Smooth muscle cell (in vitro differentiated cells): ENCODE measurements around the gene USP10. TPM values are rescaled to one million over a fixed set of nuclear protein-coding genes. Genes with fewer than 3 reads are reported as not detected.
A peak's percentile ranks its signal among the peaks of the same experiment; 100 is the strongest.

ENCODE experiments used
- DNase-seq: peaks from one replicate; lab custom pipeline; 2025; ENCODE audit not compliant: unreplicated experiment; lab: John Stamatoyannopoulos, UW
- H2AFZ ChIP-seq: fragments of 200-600 bp; sonication (generic); 2 replicates; pipeline ENCODE4 v1.6.0; 2016; ENCODE audit warnings: antibody characterized with exemption, low read depth, mild to moderate bottlenecking
- H3F3A ChIP-seq: fragments of 200-600 bp; sonication (generic); 2 replicates; pipeline ENCODE4 v1.6.0; 2017; ENCODE audit warnings: antibody characterized with exemption, low read depth
- H3K27ac ChIP-seq: fragments of 200-600 bp; sonication (generic); 2 replicates; pipeline ENCODE4 v1.5.1; 2016; ENCODE audit warnings: low read depth, mild to moderate bottlenecking
- H3K27me3 ChIP-seq: fragments of 200-600 bp; sonication (generic); 2 replicates; pipeline ENCODE4 v1.6.1; 2016; ENCODE audit warnings: low read depth, mild to moderate bottlenecking
- H3K36me3 ChIP-seq: fragments of 200-600 bp; sonication (generic); 2 replicates; pipeline ENCODE4 v1.5.1; 2016; ENCODE audit warnings: low read depth
- H3K4me1 ChIP-seq: fragments of 200-600 bp; sonication (generic); 2 replicates; pipeline ENCODE4 v1.5.1; 2016; ENCODE audit warnings: low read depth
- H3K4me2 ChIP-seq: fragments of 200-600 bp; sonication (generic); 2 replicates; pipeline ENCODE4 v1.6.0; 2016; ENCODE audit warnings: mild to moderate bottlenecking
- H3K4me3 ChIP-seq: fragments of 200-600 bp; sonication (generic); 2 replicates; pipeline ENCODE4 v1.5.1; 2016; ENCODE audit warnings: mild to moderate bottlenecking
- H3K79me2 ChIP-seq: fragments of 200-600 bp; sonication (generic); 2 replicates; pipeline ENCODE4 v1.6.0; 2016; ENCODE audit warnings: low read depth, mild to moderate bottlenecking
- H3K9ac ChIP-seq: fragments of 200-600 bp; sonication (generic); 2 replicates; pipeline ENCODE4 v1.6.0; 2016; ENCODE audit warnings: low read depth
- H3K9me3 ChIP-seq: fragments of 200-600 bp; sonication (generic); replicated peaks from 2 replicates; pipeline ENCODE4 v1.5.1; 2016; ENCODE audit warnings: low read depth
- H4K20me1 ChIP-seq: fragments of 200-600 bp; sonication (generic); 2 replicates; pipeline ENCODE4 v1.6.0; 2016; ENCODE audit warnings: low read depth
- whole genome bisulfite sequencing: methylation state at CpG from one replicate; pipeline ENCODE4 v1.1.7; 2016; ENCODE audit warnings: low lambda C conversion rate; 5-methylcytosine and 5-hydroxymethylcytosine counted together
- polyA plus RNA-seq: library from polyadenylated mRNA; unstranded; fragments of >200 nt; fragmentation: Nextera tagmentation; extraction: Ambion mirVana; gene quantifications from 2 replicates; pipeline ENCODE4 v1.2.1, GENCODE V29; 2016
- total RNA-seq: library from RNA; depleted of rRNA; stranded (reverse); fragments of >200 nt; gene quantifications from 2 replicates; pipeline ENCODE4 v1.2.3, GENCODE V29; 2014
- TF ChIP-seq, protein P1 (sequence below): fragments of 200-600 bp; sonication (generic); IDR thresholded peaks from 2 replicates; pipeline ENCODE4 v1.5.1; 2017; ENCODE audit warnings: borderline replicate concordance, mild to moderate bottlenecking, antibody characterized with exemption; ENCODE audit not compliant: insufficient read depth, poor library complexity, severe bottlenecking

The USP10 gene
- total and polyA plus RNA-seq, 2 experiments from 2014 or later: 52.5 to 56.1 TPM

DNA sequence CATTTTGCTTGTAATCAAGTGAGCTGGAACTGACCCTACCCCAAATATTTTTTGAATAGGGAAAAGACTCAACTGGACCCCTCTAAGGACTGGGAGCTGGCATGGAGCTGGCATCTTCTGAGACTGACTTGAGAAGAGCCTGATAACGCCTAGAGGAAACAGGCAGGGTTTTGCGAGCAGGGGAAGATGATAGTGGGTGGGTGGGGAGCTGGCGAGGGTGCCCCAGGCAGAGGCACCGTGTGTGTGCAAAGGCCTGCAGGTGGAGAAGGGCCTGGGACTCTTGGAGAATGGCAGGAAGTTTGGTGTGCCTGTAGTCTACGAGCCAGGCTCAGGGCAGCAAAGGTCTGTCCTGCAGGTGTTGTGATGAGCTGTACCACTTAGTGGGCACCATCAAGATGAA, 124.1 kb downstream of the USP10 start:
- H2AFZ ChIP-seq: no peak overlapping the region
- peaks cover 50% of the 10 kb centered on the region for H3F3A ChIP-seq
- peaks cover 70% of the 10 kb centered on the region for H3K79me2 ChIP-seq
- TF ChIP-seq, protein P1, sequence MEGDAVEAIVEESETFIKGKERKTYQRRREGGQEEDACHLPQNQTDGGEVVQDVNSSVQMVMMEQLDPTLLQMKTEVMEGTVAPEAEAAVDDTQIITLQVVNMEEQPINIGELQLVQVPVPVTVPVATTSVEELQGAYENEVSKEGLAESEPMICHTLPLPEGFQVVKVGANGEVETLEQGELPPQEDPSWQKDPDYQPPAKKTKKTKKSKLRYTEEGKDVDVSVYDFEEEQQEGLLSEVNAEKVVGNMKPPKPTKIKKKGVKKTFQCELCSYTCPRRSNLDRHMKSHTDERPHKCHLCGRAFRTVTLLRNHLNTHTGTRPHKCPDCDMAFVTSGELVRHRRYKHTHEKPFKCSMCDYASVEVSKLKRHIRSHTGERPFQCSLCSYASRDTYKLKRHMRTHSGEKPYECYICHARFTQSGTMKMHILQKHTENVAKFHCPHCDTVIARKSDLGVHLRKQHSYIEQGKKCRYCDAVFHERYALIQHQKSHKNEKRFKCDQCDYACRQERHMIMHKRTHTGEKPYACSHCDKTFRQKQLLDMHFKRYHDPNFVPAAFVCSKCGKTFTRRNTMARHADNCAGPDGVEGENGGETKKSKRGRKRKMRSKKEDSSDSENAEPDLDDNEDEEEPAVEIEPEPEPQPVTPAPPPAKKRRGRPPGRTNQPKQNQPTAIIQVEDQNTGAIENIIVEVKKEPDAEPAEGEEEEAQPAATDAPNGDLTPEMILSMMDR: no peak
- no peak overlapping the region for H3K9ac ChIP-seq
- no peaks in the 10 kb centered on the region for H3K36me3 ChIP-seq
- peak overlapping the region; percentile 66 for H3K4me3 ChIP-seq
- DNase-seq: no peak
- H3K27ac ChIP-seq: peak overlapping the region; percentile 95
- H4K20me1 ChIP-seq: peaks cover 40% of the 10 kb centered on the region
- peaks cover 18% of the 10 kb centered on the region for H3K4me1 ChIP-seq
- H3K9me3 ChIP-seq: no peaks in the 10 kb centered on the region
- H3K27me3 ChIP-seq: no peaks in the 10 kb centered on the region
- peak overlapping the region; percentile 97 for H3K4me2 ChIP-seq
- WGBS: 71% methylated on average over 4 of the region's 5 CpGs

DNA sequence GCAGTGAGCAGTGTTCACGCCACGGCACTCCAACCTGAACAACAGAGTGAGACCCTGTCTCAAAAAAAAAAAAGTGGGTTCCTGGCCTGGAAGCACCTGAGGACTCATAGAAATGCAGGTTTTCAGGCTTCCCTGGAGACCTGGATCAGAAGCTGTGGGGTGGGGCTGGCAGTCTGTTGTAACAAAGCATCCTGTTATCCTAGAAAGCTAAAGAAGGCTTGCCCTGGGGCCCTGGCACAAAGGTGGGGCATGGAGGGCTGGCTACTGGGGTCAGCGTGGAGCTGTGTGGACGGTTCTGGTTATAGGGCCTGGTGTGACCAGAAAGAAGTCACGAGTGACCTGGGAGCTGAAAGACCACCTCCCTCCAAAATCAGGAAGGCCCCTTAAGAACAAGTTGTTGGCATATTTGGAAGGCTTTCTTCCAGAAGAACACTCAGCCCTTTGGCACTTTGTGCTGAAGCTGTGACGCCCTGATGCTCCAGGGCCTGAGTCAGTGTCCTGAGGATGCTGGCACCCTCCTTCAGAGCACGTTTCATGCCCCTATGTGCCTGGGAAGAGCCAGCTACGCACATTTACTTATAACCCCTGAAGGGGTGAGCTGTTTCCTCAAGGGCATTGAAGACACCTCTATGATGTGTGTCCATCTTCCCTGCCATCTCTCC, 126.2 kb downstream of the USP10 start:
- H3K4me1 ChIP-seq: peaks cover 26% of the 10 kb centered on the region
- H3K79me2 ChIP-seq: peaks cover 75% of the 10 kb centered on the region
- H3K27ac ChIP-seq: peak overlapping the region; percentile 95
- H3K36me3 ChIP-seq: no peaks in the 10 kb centered on the region
- peak overlapping the region; percentile 59 for H3K9ac ChIP-seq
- H3K4me3 ChIP-seq: no peak overlapping the region
- H3F3A ChIP-seq: peaks cover 65% of the 10 kb centered on the region
- peaks cover 35% of the 10 kb centered on the region for H4K20me1 ChIP-seq
- H3K9me3 ChIP-seq: no peaks in the 10 kb centered on the region
- H3K4me2 ChIP-seq: peak overlapping the region; percentile 81
- 80% methylated on average over 8 of the region's 8 CpGs for WGBS
- TF ChIP-seq, protein P1: no peak
- H3K27me3 ChIP-seq: no peaks in the 10 kb centered on the region
- DNase-seq: no peak
- no peak overlapping the region for H2AFZ ChIP-seq

DNA sequence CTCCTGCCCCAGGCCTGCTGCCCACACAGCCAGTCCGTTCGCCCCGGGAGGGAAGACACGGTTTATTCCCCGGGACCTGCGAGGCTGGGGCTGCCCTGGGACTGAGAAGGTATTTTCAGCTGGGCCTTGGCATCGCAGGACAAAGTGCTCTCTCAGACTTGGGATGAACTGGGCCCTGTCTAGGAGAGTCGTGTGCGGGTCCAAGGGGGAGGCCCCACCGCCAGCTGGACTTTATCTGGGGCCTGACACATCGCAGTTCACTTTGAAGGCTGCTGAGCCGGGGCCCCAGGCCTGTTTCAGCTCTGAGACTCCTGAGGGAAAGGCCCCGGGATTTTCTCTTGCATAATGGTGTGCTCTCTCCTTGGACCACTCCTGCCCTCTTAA, 126.8 kb downstream of the USP10 start:
- Histone ChIP-seq H3K4me2 (peak overlapping the region; percentile 81), H3K4me1 (peaks cover 26% of the 10 kb centered on the region)

More for the DNA sequence above, 126.8 kb downstream of the USP10 start:
- Histone ChIP-seq H3K27ac (peak overlapping the region; percentile 95), H3K36me3 (no peaks in the 10 kb centered on the region), H2AFZ (no peak overlapping the region), H3K4me3 (peak overlapping the region; percentile 14), H3K9ac (peak overlapping the region; percentile 59), H4K20me1 (peaks cover 30% of the 10 kb centered on the region), H3K27me3 (no peaks in the 10 kb centered on the region), H3K79me2 (peaks cover 75% of the 10 kb centered on the region), H3F3A (peaks cover 66% of the 10 kb centered on the region), H3K9me3 (no peaks in the 10 kb centered on the region)
- TF ChIP-seq, protein P1: no peak
- peak; percentile 41 for DNase-seq
- 17% methylated on average over 13 of the region's 13 CpGs for WGBS
